IPS DF 4.7 (cell line): ENCODE results near the gene NAB1.
"Not testable (repeated sequence)": the region's sequence is repeated elsewhere in the genome, so short reads cannot be mapped to it uniquely, and the experiment has no call there.

Experiments
- DNase-seq: peaks from one replicate; pipeline ENCODE4 v3.0.0-alpha.2; 2013; ENCODE audit warnings: low spot score; ENCODE audit errors: extremely low read depth

Gene NAB1

GRCh38 chr2:190649035-190649797 is at the start of gene NAB1:
NAB1 (plus strand) TSS chr2:190649083; CDS start chr2:190659177, 10,094 bp downstream.
- DNase-seq, result no peak

DNA sequence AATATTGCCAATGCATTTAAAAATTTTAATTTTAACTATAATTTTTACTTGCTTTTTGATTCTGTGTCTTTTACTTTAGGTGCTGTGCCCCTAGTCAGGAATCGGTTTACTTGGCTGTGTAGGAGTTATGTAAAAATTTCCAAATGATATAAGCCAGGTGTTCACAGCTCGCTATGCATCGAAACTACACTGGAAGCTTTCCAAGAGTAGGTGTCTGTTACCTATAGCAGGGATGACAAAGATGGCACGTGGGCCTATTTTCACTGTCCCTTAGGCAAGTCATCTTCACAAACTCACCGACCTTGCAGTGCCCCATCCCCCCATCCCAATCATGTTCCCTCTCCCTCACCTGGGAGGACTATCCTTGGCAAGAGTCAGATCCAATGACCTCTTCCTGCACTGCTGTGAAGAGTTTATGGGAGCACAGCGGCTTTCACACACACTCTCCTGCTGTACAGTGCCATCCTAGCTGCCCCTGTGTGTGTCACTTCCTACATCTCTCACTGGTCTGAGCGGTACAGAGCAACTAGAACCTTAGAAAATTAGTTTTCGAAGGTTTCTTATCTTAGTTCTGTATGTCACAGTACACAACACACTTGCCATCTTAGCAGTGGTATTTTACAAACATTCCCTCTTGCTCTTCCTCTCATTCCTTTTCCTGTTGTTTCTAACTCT is 49.2 kb upstream of the NAB1 start:
- DNase-seq, result no peak

DNA sequence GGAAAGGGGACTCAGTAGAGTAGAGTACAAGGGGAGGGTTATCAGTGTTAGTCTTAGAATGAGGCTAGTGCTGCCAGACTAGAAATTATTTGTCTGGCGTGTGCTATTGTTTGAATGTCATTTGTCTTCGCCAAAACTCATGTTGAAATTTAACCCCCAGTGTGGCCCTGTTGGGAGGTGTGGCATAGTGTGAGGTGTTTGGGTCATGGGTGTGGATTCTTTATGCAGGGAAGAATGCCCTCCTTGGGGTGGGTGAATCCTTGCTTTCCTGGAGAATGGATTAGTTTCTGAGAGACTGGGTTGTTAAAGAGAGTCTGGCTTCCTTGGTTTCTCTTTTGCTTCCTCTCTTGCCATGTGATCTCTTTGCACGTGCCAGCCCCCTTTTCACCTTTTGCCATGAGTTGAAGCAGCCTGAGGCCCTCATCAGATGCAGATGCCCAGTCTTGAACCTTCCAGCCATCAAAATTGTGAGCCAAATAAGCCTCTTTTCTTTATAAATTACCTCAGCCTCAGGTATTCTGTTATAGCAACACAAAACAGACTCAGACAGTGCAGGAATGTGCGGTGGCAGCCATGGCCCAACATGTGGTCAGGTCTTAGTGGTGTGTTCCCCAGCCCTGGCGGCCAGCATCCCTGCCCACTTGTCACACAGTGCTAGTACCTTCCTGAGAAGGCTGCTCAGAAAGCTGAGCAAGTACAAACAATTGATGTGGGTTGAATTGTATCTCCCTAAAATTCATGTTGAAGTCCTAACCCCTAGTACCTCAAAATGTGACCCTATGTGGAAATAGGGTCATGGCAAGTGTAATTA is 48.4 kb upstream of the NAB1 start:
- no peak for DNase-seq

- DNase-seq, result no peak
Measured at GRCh38 chr2:190603374-190603773, 45.5 kb upstream of the NAB1 start.

DNA sequence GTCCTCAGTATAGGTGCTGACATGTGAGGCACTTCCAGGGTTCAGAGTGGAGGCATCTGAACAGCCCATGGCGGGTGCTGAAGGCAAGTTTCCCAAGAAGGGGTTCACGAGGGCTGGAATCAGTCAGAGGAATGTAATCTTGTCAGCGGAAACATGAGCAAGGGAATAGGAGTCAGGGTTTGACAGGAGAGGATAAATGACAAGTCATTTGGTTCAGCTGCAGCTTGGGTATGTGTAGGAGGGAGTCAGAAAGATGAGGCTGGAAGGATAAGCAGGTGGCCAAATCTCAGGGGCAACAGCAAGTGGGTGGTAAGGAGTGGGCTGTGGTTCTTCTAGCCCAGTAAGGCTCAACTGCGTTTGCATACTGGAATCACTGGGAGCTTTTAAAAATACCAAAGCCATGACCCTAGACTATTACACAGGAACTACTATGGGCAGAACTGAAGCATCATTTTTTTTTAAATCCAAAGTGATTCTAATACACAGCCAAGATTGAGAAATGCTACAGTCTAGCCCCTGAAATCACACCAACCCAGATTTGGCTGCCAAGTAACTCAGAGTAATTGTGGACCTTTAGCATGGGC is 41.8 kb upstream of the NAB1 start:
- DNase-seq, result no peak

GRCh38 chr2:190607657-190608357 is 41.1 kb upstream of the NAB1 start:
- DNase-seq, result no peak

GRCh38 chr2:190608863-190609262 is 40.0 kb upstream of the NAB1 start:
- not testable (repeated sequence) for DNase-seq

- DNase-seq, result not testable (repeated sequence)
Measured at GRCh38 chr2:190609397-190609796, 39.5 kb upstream of the NAB1 start.

- DNase-seq, result not testable (repeated sequence)
Measured at GRCh38 chr2:190610528-190610927, 38.4 kb upstream of the NAB1 start.

- peak; percentile 11 for DNase-seq
Measured at GRCh38 chr2:190615555-190616200, 33.2 kb upstream of the NAB1 start.

- no peak for DNase-seq
Measured at GRCh38 chr2:190618030-190618429, 30.9 kb upstream of the NAB1 start.

DNA sequence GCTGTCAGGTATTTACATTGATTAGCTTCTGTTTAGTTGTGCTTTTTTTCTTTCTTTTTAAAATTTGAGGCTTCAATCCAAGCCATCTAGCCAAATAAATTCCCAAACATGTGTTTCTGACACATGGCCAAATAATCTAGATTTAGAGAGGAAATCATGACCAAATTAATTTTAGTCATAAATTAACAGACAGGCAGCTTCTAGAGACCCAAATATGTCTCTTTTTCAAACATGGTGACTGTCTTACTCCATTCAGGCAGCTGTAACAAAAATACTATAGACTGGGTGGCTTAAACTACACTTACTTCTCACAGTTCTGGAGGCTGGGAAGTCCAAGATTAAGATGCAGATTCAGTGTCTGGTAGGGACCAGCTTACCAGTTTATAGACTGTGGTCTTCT is 23.2 kb upstream of the NAB1 start:
- DNase-seq, result no peak

DNA sequence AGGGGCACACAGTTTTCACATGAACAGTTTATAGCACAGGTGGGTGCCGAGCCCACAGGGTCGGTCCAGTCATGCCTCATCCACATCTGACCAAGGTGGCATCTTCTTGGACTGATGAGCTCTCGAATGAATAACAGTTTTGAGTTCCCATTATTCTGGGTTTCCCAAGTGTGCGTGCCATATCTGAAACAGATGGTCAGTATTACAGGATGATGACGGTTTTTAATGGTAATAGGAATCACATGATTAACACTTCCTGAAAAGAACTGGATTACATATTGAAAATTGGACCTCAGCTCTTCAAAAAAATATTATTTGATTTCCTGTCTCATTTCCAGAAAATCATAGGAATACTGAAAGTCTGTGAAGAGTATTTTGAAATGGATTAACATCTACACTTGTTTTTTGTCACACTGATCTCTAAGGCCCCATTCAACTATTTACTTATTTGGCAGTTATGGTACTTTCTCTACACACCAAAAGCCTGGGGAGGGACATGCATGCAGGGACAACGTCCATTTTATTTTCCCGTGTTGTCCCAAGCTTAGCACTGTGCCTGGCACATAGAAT is 22.2 kb upstream of the NAB1 start:
- DNase-seq, result no peak

DNA sequence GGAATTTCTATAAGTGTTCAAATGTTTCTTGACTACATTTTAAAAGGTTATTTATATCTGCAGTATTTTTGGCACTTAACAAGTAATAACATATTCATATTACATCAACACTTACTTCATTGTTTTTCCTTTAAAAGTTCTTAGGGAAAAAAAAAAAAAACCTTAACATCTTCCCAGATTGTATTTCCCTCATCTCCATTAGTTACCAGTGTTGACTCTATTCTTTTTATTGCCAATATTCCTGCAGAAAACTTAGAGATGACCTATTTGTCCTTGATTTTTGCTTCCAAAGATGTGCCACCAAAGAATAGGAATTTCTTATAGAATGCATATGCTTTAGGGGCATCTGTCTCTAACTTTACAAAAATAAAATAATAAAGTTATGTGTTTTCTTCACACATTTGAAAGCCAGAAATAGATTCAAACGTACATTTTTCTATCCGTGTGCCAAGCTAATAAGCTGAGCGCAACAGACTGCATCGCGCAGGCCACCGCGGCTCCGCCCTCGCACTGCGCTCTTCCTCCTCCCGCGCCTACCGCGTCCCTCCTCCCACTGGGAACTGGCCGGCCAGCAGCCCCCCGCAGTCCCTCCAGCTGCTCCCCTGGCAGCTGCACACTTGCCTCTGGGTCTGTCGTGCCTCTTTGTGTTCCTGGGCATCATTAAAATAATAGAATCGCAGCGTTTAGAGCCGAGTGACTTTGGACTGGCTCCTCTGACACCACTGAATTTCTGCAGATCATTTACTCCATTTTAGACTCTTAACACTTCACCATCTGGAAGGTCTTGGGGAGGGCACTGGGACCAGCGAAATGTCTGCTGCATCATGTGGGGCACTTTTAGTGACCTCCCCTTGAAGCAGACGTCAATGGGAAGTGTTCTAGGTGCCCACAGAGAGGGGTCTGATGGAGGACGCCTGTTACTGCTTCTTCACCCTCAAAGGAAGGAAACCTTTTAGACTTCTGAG is 21.2 kb upstream of the NAB1 start:
- no peak for DNase-seq

- no peak for DNase-seq
Measured at GRCh38 chr2:190628591-190629319, 20.1 kb upstream of the NAB1 start.

- no peak for DNase-seq
Measured at GRCh38 chr2:190634381-190634780, 14.5 kb upstream of the NAB1 start.

GRCh38 chr2:190635781-190636180 is 13.1 kb upstream of the NAB1 start:
- no peak for DNase-seq

DNA sequence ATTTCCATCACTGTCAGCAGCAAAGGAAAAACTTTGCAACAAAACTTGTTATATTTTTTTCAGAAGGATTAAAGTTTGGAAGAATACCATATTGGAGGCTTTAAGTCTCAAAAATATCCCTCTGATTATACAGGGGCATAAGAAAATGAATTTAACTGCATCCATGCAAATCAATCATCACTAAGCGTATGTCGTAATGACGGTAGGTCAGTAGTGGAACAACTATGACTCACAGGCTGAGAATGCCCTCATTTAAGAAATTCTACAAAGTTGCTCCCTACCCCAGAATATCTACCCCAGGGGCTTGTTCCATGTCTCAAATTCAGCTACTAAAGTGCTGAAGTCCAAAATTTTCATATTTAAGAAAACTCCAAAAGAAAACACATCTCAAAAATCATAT is 12.5 kb upstream of the NAB1 start:
- no peak for DNase-seq
